HG03442 (cell line): Measurements from ENCODE around the gene KRTAP9-6.
"Not testable (repeated sequence)": the region's sequence is repeated elsewhere in the genome, so short reads cannot be mapped to it uniquely, and the experiment has no call there.

Source experiments
- ATAC-seq: cut with Tn5 transposase; IDR thresholded peaks from one replicate; pipeline ENCODE4 v1.9.1; 2021; ENCODE audit warnings: mild to moderate bottlenecking, moderate library complexity; ENCODE audit not compliant: unreplicated experiment

Gene KRTAP9-6

DNA sequence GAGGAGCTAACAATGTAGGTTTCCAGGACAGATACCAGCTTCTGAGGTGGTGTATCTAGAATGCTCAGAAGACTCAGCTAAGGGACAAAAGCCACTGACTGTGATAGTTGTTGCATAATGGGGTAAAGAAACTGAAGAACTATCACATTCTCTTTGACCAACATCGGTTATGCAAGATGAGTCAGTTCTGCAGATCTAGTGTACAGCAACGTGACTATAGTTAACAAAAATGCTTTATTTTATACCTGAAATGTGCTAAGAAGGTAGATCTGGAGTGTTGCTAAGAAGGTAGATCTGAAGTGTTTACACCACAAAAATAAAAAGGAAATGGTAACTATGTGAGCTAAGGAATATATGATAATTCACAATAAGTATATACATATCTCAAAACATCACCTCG, 2.5 kb downstream of the KRTAP9-6 start:
- ATAC-seq, result no peak

- not testable (repeated sequence) for ATAC-seq
These were observed 6.1 kb downstream of the KRTAP9-6 start for GRCh38 chr17:41271323-41271722.

DNA sequence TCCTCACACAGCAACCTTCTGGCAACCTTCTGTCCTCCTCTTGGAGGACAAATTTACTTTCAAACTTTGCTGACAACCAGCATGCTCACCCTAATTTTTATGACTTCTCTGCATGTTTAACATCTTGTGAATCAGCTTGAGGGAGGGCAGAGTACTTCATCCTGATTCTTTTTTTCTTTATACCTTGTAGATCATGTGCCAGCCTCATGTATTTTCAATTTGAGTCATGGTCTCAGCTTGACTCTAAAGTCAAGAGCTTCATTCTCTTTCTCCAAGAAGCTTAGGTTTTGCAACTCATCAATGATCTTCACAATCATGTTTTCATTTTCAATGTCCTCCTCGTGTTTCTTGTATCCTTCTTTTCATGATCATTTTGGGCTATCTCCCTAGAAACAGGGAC, 6.7 kb downstream of the KRTAP9-6 start:
- no peak for ATAC-seq

DNA sequence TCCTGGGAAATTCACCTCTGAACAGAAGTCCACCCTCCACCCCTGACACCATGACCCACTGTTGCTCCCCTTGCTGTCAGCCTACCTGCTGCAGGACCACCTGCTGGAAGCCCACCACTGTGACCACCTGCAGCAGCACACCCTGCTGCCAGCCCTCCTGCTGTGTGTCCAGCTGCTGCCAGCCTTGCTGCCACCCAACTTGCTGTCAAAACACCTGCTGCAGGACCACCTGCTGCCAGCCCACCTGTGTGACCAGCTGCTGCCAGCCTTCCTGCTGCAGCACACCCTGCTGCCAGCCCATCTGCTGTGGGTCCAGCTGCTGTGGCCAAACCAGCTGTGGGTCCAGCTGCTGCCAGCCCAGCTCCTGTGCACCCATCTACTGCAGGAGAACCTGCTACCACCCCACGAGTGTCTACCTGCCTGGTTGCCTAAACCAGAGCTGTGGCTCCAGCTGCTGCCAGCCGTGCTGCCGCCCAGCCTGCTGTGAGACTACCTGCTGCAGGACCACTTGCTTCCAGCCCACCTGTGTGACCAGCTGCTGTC, 10.5 kb downstream of the KRTAP9-6 start, which contains the start of gene KRTAP9-7:
TSS of gene KRTAP9-7 (plus strand) at position 51 of the 543 bp plus-strand sequence. CDS start at position 51, 0 bp downstream.
- not testable (repeated sequence) for ATAC-seq

DNA sequence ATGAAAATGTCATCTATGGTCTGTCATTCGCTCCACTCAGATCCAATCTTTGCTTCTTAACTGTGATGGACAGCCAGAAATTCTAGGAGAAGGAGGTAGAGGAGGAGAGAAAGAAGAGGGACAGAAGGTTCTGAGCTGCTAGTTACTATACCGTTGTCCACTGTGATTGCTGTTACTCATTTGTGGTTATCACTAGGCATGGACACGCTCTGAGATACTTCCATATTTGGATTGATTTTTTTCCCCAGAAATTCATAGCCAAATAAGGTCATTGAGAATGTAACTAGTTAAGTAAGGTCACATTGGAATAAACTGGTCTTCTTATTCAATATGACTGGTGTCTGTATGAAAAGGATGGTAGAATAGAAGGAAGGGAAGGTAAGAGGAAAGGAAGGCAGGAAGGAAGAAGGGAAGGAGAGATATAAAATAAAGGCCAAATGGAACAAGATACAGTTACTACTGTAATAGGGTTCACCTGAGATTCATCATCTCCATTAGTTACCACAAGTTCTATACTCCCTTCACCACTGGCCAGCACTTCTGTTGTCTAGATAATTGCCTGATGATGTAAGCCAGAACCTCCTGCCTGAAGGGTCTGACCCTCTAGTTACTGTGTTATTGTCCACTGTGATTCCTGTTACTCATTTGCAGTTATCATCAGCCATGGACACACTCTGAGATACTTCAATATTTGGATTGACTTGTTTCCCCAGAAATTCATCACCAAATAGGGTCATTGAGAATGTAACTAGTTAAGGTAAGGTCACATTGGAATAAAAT, 13.2 kb downstream of the KRTAP9-6 start:
- no peak for ATAC-seq

GRCh38 chr17:41284043-41284442, 18.9 kb downstream of the KRTAP9-6 start:
- ATAC-seq, result no peak

GRCh38 chr17:41284546-41284945, 19.4 kb downstream of the KRTAP9-6 start:
- ATAC-seq, result no peak

DNA sequence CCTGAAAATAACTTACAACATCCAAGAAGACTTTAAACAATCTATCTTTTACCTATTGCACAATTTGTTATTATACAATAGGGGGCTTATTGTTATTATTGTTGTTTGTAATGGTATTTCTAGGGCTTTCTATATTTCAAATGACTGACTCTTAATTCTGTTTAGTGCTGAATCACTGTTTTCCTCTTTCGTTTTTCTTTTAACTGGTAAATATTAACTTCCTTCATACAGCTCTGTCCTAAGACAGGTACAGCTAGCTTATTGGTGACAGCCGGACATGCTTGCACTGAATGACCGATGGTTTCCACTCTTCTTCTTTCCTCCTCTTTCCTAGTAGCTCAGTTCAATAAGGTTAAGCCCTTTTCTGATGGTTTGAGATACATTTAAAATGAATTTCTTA, 21.9 kb downstream of the KRTAP9-6 start:
- no peak for ATAC-seq

DNA sequence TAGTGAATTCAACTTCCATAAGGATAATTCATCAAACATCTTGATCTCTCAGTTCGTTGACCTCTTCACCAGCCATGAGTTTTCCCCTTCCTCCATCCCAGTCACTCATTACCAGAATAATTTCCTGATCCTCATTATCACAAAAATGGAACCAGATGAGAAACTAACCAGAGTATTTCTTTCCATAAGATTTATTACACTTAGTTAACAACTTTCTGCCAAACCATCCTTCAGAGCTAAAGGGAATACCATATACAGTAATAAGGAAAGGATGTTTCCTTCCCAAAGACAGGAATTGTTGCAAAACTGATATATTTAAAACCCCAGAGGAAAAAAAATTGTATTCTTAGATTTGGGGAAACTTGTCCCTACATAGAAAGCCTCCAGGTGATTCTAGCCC, 28.8 kb downstream of the KRTAP9-6 start:
- no peak for ATAC-seq

GRCh38 chr17:41296846-41297245, 31.7 kb downstream of the KRTAP9-6 start:
- no peak for ATAC-seq

DNA sequence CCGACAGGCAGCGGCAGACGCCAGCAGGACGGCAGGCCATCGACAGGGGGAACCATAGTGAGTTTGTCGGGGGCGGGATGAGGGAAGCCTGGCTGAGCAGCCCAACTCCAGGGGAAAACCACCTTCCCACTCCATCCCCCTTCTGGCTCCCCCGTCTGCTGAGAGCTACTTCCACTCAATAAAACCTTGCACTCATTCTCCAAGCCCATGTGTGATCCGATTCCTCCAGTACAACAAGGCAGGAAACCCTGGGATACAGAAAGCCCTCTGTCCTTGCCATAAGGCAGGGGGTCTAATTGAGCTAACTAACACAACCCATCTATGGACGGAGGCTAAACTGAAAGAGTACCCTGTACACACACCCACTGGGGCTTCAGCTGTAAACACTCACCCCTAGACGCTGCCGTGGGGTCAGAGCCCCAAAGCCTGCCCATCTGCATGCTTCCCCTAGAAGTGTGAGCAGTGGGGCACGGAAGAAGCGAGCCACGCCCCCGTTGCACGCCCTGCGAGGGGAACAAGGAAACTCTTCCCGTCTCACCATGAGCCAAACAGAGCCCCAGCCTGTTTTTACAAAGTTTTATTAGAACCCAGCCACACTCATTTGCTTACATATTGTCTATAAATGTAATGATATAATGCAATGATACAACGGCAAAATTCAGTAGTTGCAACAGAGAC, 33.4 kb downstream of the KRTAP9-6 start:
- no peak for ATAC-seq

DNA sequence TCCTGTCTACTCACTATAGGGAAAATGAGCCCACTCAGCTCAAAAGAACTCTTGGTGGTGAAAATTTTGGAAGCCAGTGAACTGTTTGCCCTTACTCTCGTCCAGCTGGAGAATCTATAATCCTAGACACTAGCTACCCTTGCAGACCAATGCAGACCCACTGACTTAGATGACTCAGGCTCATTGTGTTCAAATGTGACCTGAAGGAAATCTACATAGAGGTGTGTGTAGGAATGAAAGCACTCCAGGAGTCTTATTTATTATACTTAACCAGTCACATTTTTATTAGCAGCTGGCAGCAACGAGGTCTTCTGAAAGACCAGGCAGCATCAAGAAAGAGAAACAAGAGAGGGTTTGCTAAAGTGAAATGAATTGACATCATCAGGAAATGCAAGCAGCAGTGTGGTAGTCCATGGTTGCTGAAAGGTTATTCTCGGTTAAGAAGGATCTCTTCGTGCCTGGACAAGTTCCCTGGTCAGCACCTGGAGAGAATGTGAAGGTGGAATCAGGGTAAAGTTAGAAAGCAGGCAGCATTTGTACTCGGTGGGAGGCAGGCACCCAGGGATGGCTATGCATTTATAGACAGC, 36.1 kb downstream of the KRTAP9-6 start:
- no peak for ATAC-seq

- ATAC-seq, result no peak
These were observed 37.0 kb downstream of the KRTAP9-6 start, which contains the start of gene KRTAP29-1 for GRCh38 chr17:41301916-41302901. TSS of gene KRTAP29-1 (minus strand) at chr17:41302851. CDS start at chr17:41302851, 0 bp downstream.

- no peak for ATAC-seq
These were observed 37.8 kb downstream of the KRTAP9-6 start for GRCh38 chr17:41302981-41303380.

DNA sequence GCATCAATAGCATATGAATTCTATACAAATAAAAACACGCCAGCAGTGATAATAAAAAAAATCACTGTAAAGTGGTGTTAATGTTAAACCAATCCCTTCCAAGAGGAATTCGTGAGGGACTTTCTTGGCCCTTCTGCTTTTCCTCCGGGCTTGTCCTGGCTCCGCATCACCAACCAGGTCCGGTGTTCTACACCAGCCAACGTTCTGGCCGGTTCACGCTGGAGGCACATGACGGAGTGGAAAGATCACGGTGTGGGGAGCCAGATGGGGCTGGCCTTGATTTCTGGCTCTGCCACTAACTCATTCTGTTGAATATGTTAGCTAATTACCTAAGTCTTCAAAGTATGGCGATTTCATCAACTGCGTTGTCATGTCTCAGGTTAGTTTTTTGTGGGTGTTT, 38.9 kb downstream of the KRTAP9-6 start:
- ATAC-seq, result no peak

DNA sequence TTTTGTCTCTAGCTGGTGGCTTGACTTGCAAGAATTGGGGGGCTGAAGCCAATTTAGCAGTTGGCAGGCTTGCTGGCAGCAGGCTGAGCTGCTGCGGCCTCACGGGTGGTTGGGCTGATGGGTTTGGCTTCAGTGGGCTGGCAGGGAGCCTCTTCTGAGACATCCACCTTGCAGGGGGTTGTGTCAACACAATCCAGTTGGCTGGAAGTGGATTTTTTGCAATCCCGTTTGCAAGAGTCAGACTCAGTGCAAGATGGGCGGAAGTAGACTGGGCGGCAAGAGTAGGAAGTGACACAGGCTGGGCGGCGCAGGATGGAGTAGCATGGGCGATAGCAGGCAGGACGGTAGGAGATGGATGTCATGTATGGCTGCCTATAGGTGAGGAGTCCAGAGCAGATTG, 42.5 kb downstream of the KRTAP9-6 start:
- ATAC-seq, result no peak

DNA sequence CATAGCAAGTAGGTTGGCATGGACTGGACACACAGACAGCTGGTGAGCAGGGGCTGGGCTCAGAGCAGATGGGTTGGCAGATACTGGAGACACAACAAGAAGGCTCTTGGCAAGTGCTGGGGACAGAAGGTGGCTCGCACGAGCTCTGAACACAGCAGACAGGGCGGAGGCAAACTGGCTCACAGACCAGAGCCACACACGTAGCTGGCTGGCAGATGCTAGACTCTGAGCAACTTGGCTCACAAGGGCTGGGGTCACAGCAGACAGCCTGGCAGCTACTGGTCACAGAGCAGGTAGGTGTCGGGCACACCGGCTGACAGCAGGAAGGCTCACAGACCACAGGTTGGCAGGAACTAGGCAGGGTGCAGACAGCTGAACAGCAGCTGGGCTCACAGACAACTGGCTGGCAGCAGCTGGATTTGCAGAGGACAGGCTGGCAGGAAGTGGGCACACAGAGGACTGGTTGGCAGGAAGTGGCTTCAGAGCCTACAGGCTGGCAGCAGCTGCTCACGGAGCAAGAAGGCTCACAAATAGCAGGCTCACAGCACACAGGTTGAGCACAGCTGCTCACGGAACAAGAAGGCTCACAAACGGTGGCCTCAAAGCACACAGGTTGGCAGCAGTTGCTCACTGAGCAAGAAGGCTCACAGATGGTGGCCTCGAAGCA, 43.2 kb downstream of the KRTAP9-6 start:
- ATAC-seq, result no peak

- ATAC-seq, result no peak
These were observed 43.8 kb downstream of the KRTAP9-6 start, which contains the start of gene KRTAP16-1 for GRCh38 chr17:41308918-41309359. TSS of gene KRTAP16-1 (minus strand) at chr17:41309309. CDS start at chr17:41309253, 56 bp downstream.

GRCh38 chr17:41311111-41311510, 45.9 kb downstream of the KRTAP9-6 start:
- no peak for ATAC-seq
